IPS DF 19.7 (cell line): ENCODE data around the gene TADA1.
A peak's percentile ranks its signal among the peaks of the same experiment; 100 is the strongest.
"Not testable (repeated sequence)": the region's sequence is repeated elsewhere in the genome, so short reads cannot be mapped to it uniquely, and the experiment has no call there.

Experiments used
- DNase-seq: peaks from one replicate; pipeline ENCODE4 v3.0.0-alpha.2; 2013; ENCODE audit warnings: low read depth, low spot score

Gene TADA1

DNA sequence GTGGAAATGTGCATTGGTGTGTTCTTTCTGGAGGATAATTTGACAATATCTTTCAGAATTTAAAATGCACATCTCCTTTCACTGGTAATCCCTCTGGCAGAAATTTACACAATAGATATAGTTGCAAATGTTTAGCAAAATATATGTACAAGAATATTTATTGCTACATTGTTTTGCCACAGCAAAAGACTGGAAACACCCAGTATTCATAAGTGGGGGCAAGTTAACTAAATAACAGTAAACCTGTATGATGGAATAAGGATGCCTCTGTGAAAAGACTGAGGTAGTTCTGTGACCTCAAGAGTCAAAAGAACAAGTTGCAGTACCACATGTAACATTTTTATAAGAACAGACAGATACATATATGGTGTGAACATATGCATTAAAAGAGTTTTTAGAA, 13.7 kb upstream of the TADA1 start:
- no peak for DNase-seq

DNA sequence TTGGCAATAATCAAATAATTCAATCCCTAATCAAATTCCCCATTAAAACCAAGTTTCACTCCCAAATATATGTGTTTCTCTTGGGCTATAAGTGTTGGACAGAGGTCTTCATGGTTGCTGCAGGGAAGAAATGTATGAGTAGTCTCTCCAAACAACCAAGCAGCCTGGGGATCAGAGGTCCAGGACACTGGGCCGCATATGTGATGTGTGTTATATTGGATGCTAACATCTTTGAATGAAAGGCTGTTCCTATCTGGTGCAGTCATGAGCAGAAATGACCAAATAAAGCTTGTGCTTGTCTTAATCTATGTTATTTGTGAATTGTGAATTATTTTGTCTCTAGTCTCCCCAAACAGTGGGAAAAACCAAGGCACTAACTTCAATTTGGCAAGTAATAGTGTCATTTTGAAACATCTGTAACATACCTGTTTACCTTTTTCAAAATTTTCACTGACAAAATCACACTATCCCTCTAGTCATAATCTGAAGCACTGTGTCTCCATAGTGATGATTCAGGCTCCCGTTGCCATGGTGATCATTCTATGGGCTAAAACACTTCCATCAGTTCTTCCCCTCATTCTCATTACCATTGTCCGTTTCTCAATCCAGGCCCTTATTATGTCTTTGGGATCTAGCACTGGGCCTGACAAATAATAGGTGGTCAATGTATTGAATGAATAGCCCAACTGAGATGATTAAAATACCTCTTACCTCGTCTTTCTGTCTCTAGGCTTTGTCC, 12.5 kb upstream of the TADA1 start:
- no peak for DNase-seq

DNA sequence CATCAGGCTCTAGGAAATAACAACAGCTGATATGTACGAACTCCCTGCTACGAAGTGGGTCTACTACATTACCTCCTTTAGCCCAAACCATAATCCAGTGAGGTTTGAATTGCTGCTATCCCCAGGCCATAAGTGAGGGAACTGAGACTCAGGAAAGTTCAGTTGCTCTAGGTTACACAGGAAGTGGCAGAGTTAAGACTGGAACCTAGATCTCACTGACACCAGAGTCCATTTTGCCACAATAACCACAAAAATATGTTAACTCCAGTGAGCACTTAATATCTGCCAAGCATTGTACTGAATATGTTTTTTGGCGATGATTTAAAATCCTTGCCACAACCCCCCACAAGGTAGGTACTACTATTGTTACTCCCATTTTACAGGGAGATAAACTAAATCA, 8.9 kb upstream of the TADA1 start:
- DNase-seq, result no peak

DNA sequence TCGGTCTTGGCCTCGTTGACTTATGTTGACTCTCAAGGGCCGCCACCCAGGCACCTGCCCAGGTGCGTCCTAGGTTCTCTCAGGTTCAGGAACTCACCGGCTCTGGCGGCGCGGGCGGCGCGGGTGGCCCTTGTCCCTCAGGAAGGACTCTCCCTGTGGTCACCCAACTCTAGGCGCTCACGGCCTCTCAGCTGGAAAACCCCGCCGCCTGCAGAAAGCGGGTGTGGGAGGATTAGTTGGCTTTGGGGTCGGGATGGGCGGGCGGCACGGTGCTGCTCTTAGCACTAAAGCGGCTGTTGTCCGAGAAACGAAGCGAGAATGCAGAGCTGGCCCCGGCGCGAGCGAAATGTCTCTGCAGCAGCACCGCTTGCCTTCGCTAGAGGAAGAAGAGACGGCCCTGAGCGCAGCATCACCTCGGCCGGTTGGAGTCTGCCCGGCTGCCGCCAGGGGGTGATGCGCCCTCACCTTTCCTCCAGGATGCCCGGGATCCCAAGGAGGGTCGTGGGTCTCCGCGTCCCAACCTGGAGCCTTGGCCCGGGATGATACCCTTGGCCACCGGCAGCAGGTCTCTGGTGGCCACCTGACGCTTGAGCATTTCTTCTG, 8.1 kb upstream of the TADA1 start:
- DNase-seq, result peak; percentile 59

DNA sequence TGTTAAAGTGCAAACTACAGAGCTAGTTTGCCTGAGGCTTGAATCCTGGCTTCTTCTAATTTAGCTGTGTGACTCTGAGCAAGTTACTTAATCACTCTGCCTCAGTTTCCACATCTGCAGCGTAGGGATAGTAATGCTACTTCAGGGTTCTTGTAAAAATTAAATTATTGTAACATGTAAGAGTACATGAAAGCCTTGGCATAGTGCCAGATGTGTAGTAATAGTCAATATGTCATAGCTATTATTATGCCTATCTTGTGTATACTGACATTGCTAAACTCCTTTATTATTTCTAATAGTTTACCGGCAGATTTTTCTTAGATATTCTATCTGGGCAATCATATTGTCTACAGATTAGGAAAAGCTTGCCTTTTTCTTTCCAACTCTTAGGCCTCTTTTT, 6.8 kb upstream of the TADA1 start:
- no peak for DNase-seq

DNA sequence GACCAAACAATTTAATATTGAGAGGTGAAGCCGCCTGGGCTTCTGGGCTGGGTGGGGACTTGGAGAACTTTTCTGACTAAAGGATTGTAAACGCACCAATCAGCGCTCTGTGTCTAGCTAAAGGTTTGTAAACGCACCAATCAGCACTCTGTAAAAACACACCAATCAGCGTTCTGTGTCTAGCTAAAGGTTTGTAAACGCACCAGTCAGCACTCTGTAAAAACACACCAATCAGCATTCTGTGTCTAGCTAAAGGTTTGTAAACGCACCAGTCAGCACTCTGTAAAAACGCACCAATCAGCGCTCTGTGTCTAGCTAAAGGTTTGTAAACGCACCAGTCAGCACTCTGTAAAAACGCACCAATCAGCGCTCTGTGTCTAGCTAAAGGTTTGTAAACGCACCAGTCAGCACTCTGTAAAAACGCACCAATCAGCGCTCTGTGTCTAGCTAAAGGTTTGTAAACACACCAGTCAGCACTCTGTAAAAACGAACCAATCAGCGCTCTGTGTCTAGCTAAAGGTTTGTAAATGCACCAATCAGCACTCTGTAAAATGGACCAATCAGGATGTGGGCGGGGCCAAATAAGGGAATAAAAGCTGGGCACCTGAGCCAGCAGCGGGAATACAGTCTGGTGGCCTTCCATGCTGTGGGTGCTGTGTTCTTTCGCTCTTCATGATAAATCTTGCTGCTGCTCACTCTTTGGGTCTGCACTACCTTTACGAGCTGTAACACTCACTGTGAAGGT, 2.3 kb upstream of the TADA1 start:
- not testable (repeated sequence) for DNase-seq

DNA sequence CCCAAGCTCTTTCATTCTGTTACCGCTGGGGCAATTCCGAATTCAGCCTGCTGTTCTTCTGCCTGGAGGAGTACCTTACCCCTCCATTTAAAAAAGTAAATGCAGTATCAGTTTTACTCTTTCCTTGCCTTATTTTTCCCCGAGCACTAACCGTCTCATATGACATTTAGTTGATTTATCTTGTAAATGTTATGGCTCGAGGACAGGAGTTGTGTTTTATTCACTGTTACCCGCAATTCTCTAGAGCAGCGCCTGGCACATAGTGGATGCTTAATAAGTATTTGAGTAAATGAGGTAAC, 425 bp upstream of the TADA1 start:
- no peak for DNase-seq

DNA sequence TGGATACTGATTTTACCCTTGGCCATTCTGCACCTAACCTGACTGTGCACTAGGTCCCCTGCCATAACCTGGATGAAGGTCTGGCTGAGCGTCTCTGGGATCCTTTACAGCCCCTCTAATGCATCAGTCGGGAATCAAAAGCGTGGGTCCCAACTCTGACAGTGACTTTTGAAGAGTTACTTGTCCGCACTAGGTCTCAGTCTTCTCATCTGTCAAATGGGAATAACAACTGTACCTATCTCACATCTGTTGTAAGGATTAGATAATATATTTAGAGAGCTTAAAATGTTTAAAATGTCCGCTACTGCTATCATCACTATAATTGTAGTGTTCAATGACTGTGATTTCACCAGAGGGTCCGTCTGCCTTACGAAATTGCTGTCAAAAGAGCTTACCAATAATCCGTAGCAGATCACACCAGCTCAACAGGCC, 746 bp downstream of the TADA1 start:
- no peak for DNase-seq

DNA sequence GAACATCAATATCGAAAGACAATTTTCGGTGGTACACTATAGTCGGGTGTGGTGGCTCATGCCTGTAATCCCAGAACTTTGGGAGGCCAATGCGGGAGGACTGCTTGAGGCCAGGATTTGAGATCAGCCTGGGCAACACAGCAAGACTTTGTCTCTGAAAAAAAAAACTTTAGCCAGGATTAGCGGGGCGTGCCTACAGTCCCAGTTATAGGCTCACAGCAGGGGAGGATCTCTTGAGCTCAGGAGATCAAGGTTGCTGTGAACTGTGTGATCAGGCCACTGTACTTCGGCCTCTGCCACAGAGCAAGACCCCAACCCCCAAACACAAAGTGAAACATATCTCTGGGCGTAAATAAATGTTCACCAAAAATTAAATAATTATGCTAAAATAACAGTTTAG, 1.6 kb downstream of the TADA1 start:
- no peak for DNase-seq

DNA sequence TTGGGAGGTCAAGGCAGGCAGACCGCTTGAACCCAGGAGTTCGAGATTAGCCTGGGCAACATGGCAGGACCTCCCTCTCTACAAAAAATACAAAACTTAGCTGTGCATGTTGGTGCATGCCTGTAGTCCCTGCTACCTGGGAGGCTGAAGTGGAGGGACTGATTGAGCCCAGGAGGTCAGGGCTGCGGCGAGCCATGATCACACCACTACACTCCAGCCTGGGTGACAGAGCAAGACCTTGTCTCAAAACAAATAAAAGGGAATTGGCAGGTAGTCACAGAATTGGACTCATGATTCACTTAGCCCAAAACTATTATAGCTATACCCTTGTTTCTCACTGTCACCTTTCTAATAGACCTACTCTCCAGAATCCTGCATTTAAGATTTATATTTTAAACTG, 5.5 kb downstream of the TADA1 start:
- no peak for DNase-seq

DNA sequence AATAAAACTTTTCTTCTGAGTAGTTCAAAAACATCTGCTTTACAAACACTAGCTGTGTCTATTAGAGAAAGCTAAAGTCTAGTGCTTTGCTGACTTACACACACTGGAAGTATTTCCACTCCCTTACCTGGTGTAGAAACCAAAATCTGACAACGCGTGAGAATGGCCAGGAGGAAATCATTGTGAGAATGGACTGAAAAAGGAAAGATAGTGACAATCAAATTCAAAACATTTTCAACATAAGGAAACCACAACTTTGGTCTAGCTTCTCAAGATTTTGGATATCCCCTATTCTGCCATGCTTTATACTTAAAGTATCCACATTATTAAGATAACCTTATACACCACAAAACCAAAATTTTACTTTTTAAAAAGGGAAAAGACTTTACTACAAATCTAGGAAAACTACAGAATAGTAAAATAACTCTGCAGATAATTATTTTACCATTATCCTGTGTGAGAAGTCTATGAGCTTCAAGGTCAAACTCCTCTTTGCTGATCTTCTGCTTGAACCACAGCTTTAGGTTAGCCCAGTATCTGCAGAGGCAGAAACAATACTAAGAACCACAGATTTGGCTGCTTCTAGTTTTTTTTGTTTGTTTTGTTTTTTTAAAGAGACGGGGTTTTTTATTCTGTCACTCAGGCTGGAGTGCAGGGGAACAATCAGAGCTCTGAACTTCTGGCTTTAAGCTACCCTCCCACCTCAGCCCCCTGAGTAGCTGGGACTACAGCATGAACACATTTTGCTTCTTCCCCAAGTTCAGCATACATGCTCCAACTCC, 6.6 kb downstream of the TADA1 start:
- DNase-seq, result no peak

DNA sequence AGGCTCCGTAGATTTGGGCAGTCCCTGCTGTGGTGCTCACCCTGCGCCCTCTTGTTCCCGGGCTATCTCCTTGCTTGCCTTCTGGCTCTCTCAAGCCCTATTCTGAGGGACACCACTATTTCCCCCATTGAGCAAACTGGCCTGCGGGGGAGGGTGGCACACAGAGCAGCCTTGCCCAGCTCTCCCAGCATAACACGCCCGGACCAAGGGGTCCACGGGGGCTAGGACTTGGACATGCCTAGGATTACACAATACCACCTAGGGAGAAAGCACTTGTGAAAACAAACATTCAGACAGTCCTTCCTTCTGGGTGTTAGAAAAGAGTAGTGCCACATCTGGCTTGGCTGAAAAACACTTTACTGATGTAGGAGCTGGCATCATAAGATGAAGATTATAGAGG, 7.4 kb downstream of the TADA1 start:
- no peak for DNase-seq

DNA sequence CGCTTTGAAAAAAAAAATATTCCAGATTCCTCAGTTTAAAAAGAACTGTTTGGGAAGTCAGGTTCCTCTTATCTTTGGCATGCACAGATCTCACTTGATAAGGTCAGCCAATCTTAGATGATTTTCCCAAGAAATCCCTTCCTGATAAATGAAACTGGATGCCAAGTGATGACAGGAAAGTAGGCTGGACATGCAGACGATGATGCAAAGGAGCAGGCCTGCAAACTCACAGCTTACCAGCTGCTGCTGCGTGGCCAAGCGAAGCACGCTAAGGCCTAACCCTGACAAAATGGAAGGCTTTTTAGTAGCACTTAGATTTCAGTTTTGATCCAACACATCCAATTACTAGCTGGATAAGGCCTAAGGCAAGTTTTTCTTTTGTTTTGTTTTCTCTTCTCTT, 10.1 kb downstream of the TADA1 start:
- DNase-seq, result no peak

DNA sequence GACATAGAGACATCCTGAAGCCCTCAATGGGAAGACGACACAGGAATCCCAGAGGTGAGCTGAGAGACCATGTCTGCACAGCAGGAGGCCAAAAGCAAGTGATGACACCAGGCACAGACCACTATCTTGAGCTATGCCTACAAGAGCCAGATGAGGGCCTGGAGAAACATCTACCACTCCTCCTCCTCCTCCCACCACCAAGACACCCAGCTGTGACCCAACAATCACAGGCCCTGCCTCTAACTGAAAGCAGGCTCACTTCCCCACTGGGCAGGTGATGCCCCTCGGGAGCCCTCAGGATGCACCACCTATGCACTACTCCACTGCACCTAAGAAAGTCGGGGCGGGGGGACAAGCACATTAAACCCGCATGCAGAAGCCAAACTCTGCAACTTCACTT, 16.5 kb downstream of the TADA1 start:
- no peak for DNase-seq

DNA sequence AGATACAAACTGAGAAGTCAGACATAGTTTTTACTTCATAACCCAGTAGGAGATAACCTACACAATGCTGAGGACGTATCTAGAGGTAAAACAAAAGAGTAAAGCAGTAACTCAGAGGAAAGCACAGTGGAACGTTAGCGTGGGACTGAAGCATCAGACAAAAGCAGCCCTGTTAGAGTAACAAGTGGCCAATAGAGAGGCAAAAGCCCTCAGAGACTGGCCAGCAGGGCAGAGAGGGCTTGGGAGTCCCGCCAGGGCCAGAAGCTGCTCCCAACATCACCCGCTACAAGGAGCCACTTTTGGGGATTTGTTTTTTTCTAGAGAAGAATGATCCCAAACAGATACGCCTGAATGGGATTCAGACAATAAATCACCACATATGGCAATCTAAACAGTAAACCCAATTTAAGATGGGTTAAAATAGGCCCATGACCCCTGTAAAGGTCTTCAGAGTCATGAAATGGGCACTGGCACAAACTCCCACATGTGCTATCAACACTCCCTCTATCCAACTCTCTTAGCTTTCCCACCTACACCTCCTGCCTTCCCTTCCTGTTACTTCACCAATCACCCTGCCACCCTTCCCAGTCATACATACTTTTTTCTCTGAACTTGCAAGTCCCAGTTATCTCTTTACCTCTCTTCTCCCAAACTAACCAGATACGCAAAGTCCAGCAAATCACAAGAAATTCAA, 17.2 kb downstream of the TADA1 start:
- no peak for DNase-seq

DNA sequence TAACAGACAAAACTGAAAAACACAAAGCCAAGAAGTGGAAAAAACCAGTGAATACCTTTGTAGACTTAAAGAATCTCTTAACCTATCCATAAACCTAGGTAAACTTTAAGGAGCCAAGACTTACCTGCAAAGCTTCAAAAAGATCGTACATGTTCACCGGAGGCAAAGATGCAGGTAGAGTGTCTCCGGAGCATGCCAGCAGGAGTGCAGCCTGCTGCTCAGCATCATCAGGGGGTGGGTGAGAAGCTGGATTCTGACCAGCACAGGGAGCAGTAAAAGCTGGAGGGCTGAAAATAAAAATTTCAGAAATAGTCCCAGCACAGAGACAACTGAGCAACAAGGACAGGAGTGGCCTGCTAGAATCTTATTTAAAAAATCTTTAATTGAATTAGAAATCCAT, 18.1 kb downstream of the TADA1 start:
- DNase-seq, result no peak

DNA sequence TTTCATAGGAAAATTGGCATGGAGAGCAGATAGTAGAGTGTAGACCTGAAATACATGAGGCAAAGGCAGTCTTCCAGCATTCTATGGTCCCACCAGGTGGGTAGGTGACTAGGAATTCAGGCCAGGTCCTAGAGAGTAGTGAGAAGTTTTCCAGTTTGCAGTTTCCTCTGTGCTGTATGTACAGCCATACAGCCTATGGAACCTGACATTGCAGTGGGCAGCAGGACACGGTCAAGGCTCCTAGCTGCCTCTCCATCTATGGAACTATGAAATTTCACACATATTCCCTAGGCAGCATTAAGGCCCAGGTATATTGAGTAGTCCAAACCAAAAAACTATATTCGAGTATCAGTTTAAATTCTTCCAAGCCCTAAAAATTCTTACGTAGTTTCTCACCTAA, 20.5 kb downstream of the TADA1 start:
- no peak for DNase-seq

DNA sequence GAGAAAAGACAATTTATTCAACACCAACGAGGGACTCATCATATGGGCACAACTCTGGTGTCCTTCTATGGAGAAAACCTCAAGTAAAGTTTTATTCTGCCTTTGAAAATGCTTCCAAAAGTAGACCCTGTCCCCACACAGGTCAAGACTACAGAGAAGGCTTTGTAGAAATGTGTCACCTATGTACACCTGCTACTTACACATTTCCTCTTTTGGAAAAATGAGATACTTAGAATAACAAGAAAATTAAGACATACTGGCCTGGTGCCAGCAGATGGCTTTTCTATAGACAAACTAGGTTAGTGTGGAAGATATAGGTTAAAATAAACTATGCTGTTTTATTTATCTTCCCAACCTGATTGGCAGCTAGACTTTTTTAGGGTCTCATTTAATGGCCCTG, 23.1 kb downstream of the TADA1 start:
- no peak for DNase-seq

DNA sequence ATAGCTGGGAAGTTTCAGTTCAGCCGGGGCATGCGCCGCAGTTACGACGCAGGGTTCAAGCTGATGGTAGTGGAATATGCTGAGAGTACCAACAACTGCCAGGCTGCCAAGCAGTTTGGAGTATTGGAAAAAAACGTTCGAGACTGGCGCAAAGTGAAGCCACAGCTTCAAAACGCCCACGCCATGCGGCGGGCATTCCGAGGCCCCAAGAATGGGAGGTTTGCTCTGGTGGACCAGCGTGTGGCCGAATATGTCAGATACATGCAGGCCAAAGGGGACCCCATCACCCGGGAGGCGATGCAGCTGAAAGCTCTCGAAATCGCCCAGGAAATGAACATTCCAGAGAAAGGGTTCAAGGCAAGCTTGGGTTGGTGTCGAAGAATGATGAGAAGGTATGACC, 26.9 kb downstream of the TADA1 start:
- no peak for DNase-seq

DNA sequence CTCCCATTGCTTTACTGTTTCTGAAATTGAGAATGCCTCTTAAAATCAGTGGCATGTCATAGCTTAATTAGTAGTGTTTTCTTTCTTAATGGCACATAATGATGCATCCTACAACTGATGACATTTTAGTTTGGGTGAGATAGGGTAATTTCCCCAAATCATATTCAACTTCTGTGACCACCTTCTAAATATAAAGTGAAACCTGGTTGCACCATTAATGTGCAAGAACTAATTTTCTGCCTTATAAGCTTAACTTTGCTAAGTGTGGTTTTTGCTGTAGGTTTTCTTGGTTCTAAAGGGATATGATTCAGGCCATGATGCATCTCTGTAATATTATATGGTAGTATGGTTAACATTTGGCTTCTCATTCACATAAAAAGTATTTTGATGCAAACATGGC, 27.9 kb downstream of the TADA1 start:
- DNase-seq, result no peak

DNA sequence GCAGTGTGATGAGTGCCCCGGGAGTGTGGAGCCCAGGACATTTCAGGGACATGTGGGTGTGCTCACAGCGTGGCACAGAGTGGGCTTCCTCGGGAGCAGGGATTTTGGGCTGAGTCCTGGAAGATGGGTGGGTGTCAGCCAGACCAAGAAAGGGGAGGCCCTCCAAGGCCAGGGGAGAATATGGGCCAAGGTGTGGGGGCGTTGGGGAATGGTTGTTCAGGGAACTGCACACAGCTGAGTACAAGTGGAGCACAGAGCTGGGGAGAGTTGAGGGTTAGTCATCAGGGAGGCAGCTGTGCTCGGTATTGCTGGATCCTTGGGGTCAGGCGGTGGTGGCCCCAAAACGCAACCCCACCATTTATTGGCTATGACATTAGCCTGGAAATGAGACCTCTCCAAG, 31.3 kb downstream of the TADA1 start:
- DNase-seq, result no peak
